Psoas muscle (tissue), 8 donors: ENCODE results near the gene AHRR. TPM values are rescaled to one million over a fixed set of nuclear protein-coding genes. Genes with fewer than 3 reads are reported as not detected.
A peak's percentile ranks its signal among the peaks of the same experiment; 100 is the strongest.

Experiments
- ATAC-seq, 4 donors: fragments of 200-7000 bp; cut with Tn5 transposase; one replicate each; pipeline ENCODE4 v1.9.1; 2020; ENCODE audit warnings: moderate library complexity in 3 of 4, mild to moderate bottlenecking in 2 of 4
- DNase-seq, 2 donors: peaks; one replicate each; pipeline ENCODE4 v3.0.0-alpha.2; 2020
- H3K27ac ChIP-seq: fragments of 200-600 bp; one replicate; pipeline ENCODE4 v1.8.0; 2022
- H3K27me3 ChIP-seq, 3 donors: fragments of 200-600 bp in 1 of 3; one replicate each; pipeline versions ENCODE4 v1.6.1 to v1.8.0; 2013 to 2022; ENCODE audit warnings: low read length in 2 of 3, mild to moderate bottlenecking in 2 of 3, moderate library complexity in 1 of 3; ENCODE audit not compliant: insufficient read depth in 3 of 3
- H3K36me3 ChIP-seq, 2 donors: fragments of 200-600 bp in 1 of 2; one replicate each; pipeline versions ENCODE4 v1.6.1 to v1.8.0; 2013 to 2022; ENCODE audit warnings: low read depth in 1 of 2, mild to moderate bottlenecking in 1 of 2, moderate library complexity in 1 of 2; ENCODE audit not compliant: insufficient read depth in 1 of 2
- H3K4me1 ChIP-seq: fragments of 200-600 bp; one replicate; pipeline ENCODE4 v1.8.0; 2022
- H3K4me3 ChIP-seq: fragments of 200-600 bp; one replicate; pipeline ENCODE4 v1.8.0; 2022; ENCODE audit warnings: mild to moderate bottlenecking
- H3K9me3 ChIP-seq: fragments of 200-600 bp; one replicate; pipeline ENCODE4 v1.8.0; 2022
- WGBS, 3 donors: extraction: QIAGEN DNeasy Blood & Tissue Kit; methylation state at CpG; one replicate each; pipeline versions ENCODE4 v1.1.6 to v1.1.7; 2013; 5-methylcytosine and 5-hydroxymethylcytosine counted together
- intact Hi-C, 2 donors: fragments of 100-400 bp; cut with DNase I; formaldehyde crosslinking; loops; one replicate each; pipeline versions ENCODE4 v1.11.0 to v1.14.2; 2022
- polyA plus RNA-seq, 3 donors: library from polyadenylated mRNA; stranded (reverse); fragments of 200-250 nt; gene quantifications; one replicate each; pipeline ENCODE4 v1.2.3, GENCODE V29; 2013
- total RNA-seq, 4 donors: library from RNA; stranded (reverse); fragmentation: NEBNext Ultra II Directional in 2 of 4; extraction: Animal tissue kit (Norgen Biotek cat#: 25700) in 2 of 4; gene quantifications; one replicate each; pipeline versions ENCODE4 v1.2.1 to v1.2.4, GENCODE V29; 2021 to 2023
- TF ChIP-seq, protein P1 (sequence below): fragments of 200-600 bp; IDR thresholded peaks from one replicate; pipeline ENCODE4 v1.8.0; 2022; ENCODE audit warnings: antibody characterized with exemption
- donor health status: healthy with polysubstance abuse.
- donor health status: DM: no; HTN: no; CAD: no; lungs with moderate emphysema.
- donor health status: Bipolar disorder and iron deficiency.
- donor health status: healthy.
- donor health status: DM: yes; HTN: yes; CAD: no.
- donor health status: DM: no; HTN: no; CAD: no.
- donor health status: DM: no; HTN: no; CAD: no.
- donor health status: DM: yes; HTN: yes; CAD: no.

Gene AHRR
- total and polyA plus RNA-seq, 7 donors = 0.10 to 7.4 (median 0.45) TPM

- Histone ChIP-seq H3K27me3 (peaks cover 0 to 5% (median 0%) of the 10 kb centered on the region in 3 donors), H3K4me1 (peaks cover 17% of the 10 kb centered on the region), H3K27ac (no peak overlapping the region), H3K36me3 (no peaks in the 10 kb centered on the region), H3K4me3 (no peak overlapping the region), H3K9me3 (no peaks in the 10 kb centered on the region)
- 72 to 78% (median 77%) methylated on average over 18 of the region's 18 CpGs for WGBS, 3 donors
- TF ChIP-seq, protein P1, sequence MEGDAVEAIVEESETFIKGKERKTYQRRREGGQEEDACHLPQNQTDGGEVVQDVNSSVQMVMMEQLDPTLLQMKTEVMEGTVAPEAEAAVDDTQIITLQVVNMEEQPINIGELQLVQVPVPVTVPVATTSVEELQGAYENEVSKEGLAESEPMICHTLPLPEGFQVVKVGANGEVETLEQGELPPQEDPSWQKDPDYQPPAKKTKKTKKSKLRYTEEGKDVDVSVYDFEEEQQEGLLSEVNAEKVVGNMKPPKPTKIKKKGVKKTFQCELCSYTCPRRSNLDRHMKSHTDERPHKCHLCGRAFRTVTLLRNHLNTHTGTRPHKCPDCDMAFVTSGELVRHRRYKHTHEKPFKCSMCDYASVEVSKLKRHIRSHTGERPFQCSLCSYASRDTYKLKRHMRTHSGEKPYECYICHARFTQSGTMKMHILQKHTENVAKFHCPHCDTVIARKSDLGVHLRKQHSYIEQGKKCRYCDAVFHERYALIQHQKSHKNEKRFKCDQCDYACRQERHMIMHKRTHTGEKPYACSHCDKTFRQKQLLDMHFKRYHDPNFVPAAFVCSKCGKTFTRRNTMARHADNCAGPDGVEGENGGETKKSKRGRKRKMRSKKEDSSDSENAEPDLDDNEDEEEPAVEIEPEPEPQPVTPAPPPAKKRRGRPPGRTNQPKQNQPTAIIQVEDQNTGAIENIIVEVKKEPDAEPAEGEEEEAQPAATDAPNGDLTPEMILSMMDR = no peak
- ATAC-seq (no peak), DNase-seq (peak in 1 of 2 donors; percentile 25)
- intact Hi-C loops = loop anchor here in 1 of 2 donors (10.0 kb wide), 1 partner anchor 464 kb away; no protein-coding TSS in a partner anchor
Measured at GRCh38 chr5:440401-441201, 119.1 kb downstream of the AHRR start.

- no peaks in the 10 kb centered on the region for H3K9me3 ChIP-seq
- WGBS, 3 donors = 86 to 89% (median 87%) methylated on average over 5 of the region's 5 CpGs
- TF ChIP-seq, protein P1 = no peak
- H3K27ac ChIP-seq = peak overlapping the region; percentile 87
- ATAC-seq (no peak), DNase-seq (peak in 1 of 2 donors; percentile 44)
- H3K4me3 ChIP-seq = peak overlapping the region; percentile 88
- peaks cover 17% of the 10 kb centered on the region for H3K4me1 ChIP-seq
- intact Hi-C loops = loop anchor here in 1 of 2 donors (10.0 kb wide), 1 partner anchor 463 kb away; no protein-coding TSS in a partner anchor
- peaks cover 0 to 9% of the 10 kb centered on the region in 2 donors for H3K36me3 ChIP-seq
- H3K27me3 ChIP-seq = peaks cover 0 to 5% (median 0%) of the 10 kb centered on the region in 3 donors
Measured at GRCh38 chr5:441996-442334, 120.5 kb downstream of the AHRR start.

DNA sequence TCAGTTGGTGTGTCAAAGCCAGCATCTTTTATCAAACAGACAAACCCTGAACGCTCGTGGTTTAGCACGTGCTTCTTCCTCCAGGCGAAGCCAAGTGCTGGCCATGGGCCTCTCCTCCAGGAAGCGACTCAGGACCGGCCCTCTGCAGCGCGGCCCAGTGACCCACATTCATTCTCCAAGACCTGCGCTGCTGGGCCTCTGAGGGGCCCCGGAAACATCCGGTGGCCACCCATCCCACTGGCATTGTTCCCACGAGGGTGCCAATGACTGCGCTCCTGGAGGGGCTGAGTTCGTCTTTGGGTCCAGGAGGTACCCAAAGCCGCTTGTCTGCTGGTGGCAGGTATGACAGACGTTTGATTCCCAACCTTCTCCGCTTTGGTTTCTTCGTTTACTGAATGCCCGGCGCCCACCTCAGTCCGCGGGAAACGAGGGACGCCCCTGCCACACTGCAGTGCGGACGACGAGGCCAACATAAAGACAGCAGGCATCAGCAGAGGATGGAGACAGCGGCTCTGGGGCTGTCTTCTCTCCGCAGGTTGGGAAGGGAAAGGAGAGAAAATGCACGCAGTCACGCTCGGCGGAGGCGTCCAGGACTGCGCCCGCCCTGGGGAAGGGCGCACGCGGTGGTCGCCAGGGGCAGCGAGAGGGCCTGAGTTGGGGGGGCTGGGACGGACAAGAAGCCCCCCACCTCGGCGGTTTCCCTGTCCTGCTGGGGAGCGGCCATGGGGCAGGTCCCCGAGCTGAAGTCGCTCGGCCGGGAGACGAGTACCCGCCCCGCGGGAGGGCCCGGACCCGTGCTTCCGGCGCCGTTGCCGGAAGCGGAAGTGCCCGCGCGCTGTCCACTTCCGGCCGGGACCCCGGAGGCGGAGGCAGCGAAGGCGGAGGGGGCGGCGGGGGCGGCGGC is 121.1 kb downstream of the AHRR start, which contains the start of gene EXOC3:
Gene EXOC3, plus strand, starts transcription at position 842 of the 904 bp plus-strand sequence. CDS start 3,030 bp downstream, outside the sequence.
- Histone ChIP-seq H3K4me1 (peaks cover 17% of the 10 kb centered on the region), H3K4me3 (peak within 1 kb of the TSS; percentile 88), H3K27me3 (peaks cover 0 to under 1% (median 0%) of the 10 kb centered on the region in 3 donors), H3K9me3 (no peaks in the 10 kb centered on the region), H3K27ac (peak within 1 kb of the TSS; percentile 87), H3K36me3 (peaks cover 0 to 15% of the 10 kb centered on the region in 2 donors)
- 4 to 8% (median 6%) methylated on average over 44 to 73 of the region's 73 CpGs for WGBS, 3 donors
- TF ChIP-seq, protein P1 = no peak
- ATAC-seq (peak; percentile 89 to 98 (median 96)), DNase-seq (peak; percentile 79 to 88)
- intact Hi-C loops = loop anchor here in 1 of 2 donors (10.0 kb wide), 1 partner anchor 462 kb away; no protein-coding TSS in a partner anchor

DNA sequence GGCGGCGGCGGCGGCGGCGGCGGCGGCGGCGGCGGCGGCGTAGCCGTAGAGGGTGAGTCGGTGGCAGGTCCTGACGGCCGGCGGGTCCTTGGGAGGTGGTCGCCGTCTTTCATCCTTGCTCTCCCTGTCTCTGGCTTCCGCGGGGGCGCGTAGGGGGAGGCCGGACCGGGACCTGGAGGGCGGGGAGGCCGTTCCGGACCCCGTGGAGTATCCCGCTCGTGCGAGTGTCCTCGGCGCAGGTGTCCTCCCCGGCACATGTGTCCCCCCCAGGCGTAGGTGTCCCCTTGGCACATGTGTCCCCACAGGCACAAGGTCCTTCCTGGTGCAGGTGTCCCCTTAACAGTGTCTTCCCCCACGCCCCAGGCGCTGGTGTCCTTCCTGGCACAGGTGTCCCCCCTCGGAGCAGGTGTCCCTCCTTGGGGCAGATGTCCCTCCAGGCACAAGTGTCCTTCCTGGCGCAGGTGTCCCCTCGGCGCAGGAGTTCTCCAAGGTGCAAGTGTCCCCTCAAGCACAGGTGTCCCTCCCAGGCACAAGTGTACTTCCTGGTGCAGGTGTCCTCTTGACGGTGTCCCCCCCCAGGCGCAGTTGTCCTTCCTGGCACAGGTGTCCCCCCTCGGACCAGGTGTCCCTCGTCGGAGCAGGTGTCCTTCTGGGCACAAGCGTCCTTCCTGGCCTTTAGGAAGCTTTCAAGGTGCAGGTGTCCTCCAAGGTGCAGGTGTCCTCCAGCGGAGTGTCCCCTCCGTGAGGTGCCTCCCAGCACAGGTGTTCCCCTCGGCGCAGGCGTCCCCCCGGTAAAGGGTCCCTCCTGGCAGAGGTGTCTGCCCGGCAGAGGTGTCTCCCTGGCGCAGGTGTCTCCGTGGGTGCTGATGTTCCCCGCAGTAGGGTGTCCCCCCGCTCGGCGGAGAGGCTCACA is 122.0 kb downstream of the AHRR start:
- intact Hi-C loops = loop anchor here in 1 of 2 donors (10.0 kb wide), 1 partner anchor 461 kb away; no protein-coding TSS in a partner anchor
- peaks cover 17% of the 10 kb centered on the region for H3K4me1 ChIP-seq

More for the DNA sequence above, 122.0 kb downstream of the AHRR start:
- DNase-seq (peak in 1 of 2 donors; percentile 52), ATAC-seq (peak; percentile 28 to 58 (median 42))
- 14 to 22% (median 20%) methylated on average over 40 to 62 of the region's 62 CpGs for WGBS, 3 donors
- H3K9me3 ChIP-seq = no peaks in the 10 kb centered on the region
- peak overlapping the region; percentile 87 for H3K27ac ChIP-seq
- TF ChIP-seq, protein P1 = no peak
- peaks cover 4 to 24% of the 10 kb centered on the region in 2 donors for H3K36me3 ChIP-seq
- H3K27me3 ChIP-seq = no peaks in the 10 kb centered on the region
- peak overlapping the region; percentile 88 for H3K4me3 ChIP-seq
